Activated T-cell treated with anti-CD3 and anti-CD28 coated beads, Interleukin-2, amount 50 U/mL, for 72 hours (primary cell): ENCODE results near the gene WDFY2. TPM values are rescaled to one million over a fixed set of nuclear protein-coding genes. Genes with fewer than 3 reads are reported as not detected.

Experiments used
- ATAC-seq, 2 donors: fragments of 150-1000 bp; cut with Tn5 transposase; replicated peaks in 1 of 2; 2 replicates each; pipeline ENCODE4 v1.10.0; 2021; ENCODE audit warnings: moderate library complexity in 2 of 2, mild to moderate bottlenecking in 1 of 2
- DNase-seq, 2 donors: peaks; one replicate each; pipeline ENCODE4 v3.0.0; 2021 to 2022; ENCODE audit warnings: mixed read lengths in 1 of 2
- H3K27ac Mint-ChIP-seq: one replicate; pipeline ENCODE4 v1.8.0; 2022; ENCODE audit warnings: mild to moderate bottlenecking, moderate library complexity, mixed read lengths
- H3K27me3 Mint-ChIP-seq: one replicate; pipeline ENCODE4 v1.8.0; 2022; ENCODE audit warnings: low read depth, mixed read lengths
- H3K36me3 Mint-ChIP-seq, 2 donors: one replicate each; pipeline ENCODE4 v1.8.0; 2022; ENCODE audit warnings: mixed read lengths in 2 of 2, mild to moderate bottlenecking in 1 of 2; ENCODE audit not compliant: insufficient read depth in 2 of 2
- H3K4me1 Mint-ChIP-seq: one replicate; pipeline ENCODE4 v1.8.0; 2022; ENCODE audit warnings: low read depth, mixed read lengths
- H3K4me3 Mint-ChIP-seq, 2 donors: one replicate each; pipeline ENCODE4 v1.8.0; 2022; ENCODE audit warnings: mild to moderate bottlenecking in 2 of 2, mixed read lengths in 2 of 2, moderate library complexity in 2 of 2
- H3K9me3 Mint-ChIP-seq, 2 donors: one replicate each; pipeline ENCODE4 v1.8.0; 2022; ENCODE audit warnings: mixed read lengths in 2 of 2
- total RNA-seq, 2 donors: library from RNA; stranded (reverse); gene quantifications; one replicate each; pipeline ENCODE4 v1.2.3, GENCODE V29; 2022

The WDFY2 gene
- total RNA-seq, 2 donors from 2014 or later, result 12.6 to 13.5 TPM

- DNase-seq (no peak), ATAC-seq (no peak)
- H3K36me3 Mint-ChIP-seq, result peaks cover 0 to 3% of the 10 kb centered on the region in 2 donors
- no peak overlapping the region for H3K27ac Mint-ChIP-seq
- H3K4me1 Mint-ChIP-seq, result no peaks in the 10 kb centered on the region
- H3K9me3 Mint-ChIP-seq, result no peaks in the 10 kb centered on the region
- no peaks in the 10 kb centered on the region for H3K27me3 Mint-ChIP-seq
- no peak overlapping the region for H3K4me3 Mint-ChIP-seq
Measured at GRCh38 chr13:51704399-51705313, 120.4 kb downstream of the WDFY2 start.

GRCh38 chr13:51707461-51707860 lies 123.2 kb downstream of the WDFY2 start:
- Mint-ChIP-seq H3K9me3 (peaks cover 2 to 4% of the 10 kb centered on the region in 2 donors), H3K4me3 (no peak overlapping the region), H3K36me3 (peaks cover 0 to 7% of the 10 kb centered on the region in 2 donors), H3K27me3 (no peaks in the 10 kb centered on the region), H3K27ac (no peak overlapping the region), H3K4me1 (no peaks in the 10 kb centered on the region)
- no peak for ATAC-seq
- DNase-seq, result no peak

- H3K9me3 Mint-ChIP-seq, result peaks cover 2 to 4% of the 10 kb centered on the region in 2 donors
- peak overlapping the region; percentile 10 for H3K27ac Mint-ChIP-seq
- H3K36me3 Mint-ChIP-seq, result peaks cover 0 to 5% of the 10 kb centered on the region in 2 donors
- no peak for ATAC-seq
- DNase-seq, result no peak
- no peaks in the 10 kb centered on the region for H3K4me1 Mint-ChIP-seq
- no peaks in the 10 kb centered on the region for H3K27me3 Mint-ChIP-seq
- H3K4me3 Mint-ChIP-seq, result no peak overlapping the region
Measured at GRCh38 chr13:51713807-51714206, 129.5 kb downstream of the WDFY2 start.

- no peaks in the 10 kb centered on the region for H3K4me1 Mint-ChIP-seq
- no peak for DNase-seq
- peaks cover 0 to 5% of the 10 kb centered on the region in 2 donors for H3K36me3 Mint-ChIP-seq
- no peak overlapping the region for H3K27ac Mint-ChIP-seq
- H3K9me3 Mint-ChIP-seq, result peaks cover 2 to 4% of the 10 kb centered on the region in 2 donors
- H3K27me3 Mint-ChIP-seq, result no peaks in the 10 kb centered on the region
- no peak overlapping the region for H3K4me3 Mint-ChIP-seq
- peak; percentile 72 to 80 for ATAC-seq
Measured at GRCh38 chr13:51714663-51715168, 130.5 kb downstream of the WDFY2 start.

GRCh38 chr13:51715613-51716012 lies 131.4 kb downstream of the WDFY2 start:
- H3K27me3 Mint-ChIP-seq, result no peaks in the 10 kb centered on the region
- H3K36me3 Mint-ChIP-seq, result peaks cover 0 to 5% of the 10 kb centered on the region in 2 donors
- ATAC-seq, result peak; percentile 61 to 74
- H3K4me1 Mint-ChIP-seq, result no peaks in the 10 kb centered on the region
- peak in 1 of 2 donors; percentile 7 for DNase-seq
- H3K4me3 Mint-ChIP-seq, result no peak overlapping the region
- H3K27ac Mint-ChIP-seq, result no peak overlapping the region
- H3K9me3 Mint-ChIP-seq, result peaks cover 2 to 4% of the 10 kb centered on the region in 2 donors

- H3K36me3 Mint-ChIP-seq, result no peaks in the 10 kb centered on the region
- H3K9me3 Mint-ChIP-seq, result no peaks in the 10 kb centered on the region
- H3K4me3 Mint-ChIP-seq, result no peak overlapping the region
- no peak overlapping the region for H3K27ac Mint-ChIP-seq
- ATAC-seq (peak in 1 of 2 donors; percentile 23), DNase-seq (no peak)
- no peaks in the 10 kb centered on the region for H3K4me1 Mint-ChIP-seq
- H3K27me3 Mint-ChIP-seq, result no peaks in the 10 kb centered on the region
Measured at GRCh38 chr13:51717786-51718398, 133.6 kb downstream of the WDFY2 start.

- no peak overlapping the region for H3K27ac Mint-ChIP-seq
- no peaks in the 10 kb centered on the region for H3K36me3 Mint-ChIP-seq
- H3K9me3 Mint-ChIP-seq, result no peaks in the 10 kb centered on the region
- DNase-seq, result no peak
- ATAC-seq, result no peak
- no peaks in the 10 kb centered on the region for H3K4me1 Mint-ChIP-seq
- no peak overlapping the region for H3K4me3 Mint-ChIP-seq
- no peaks in the 10 kb centered on the region for H3K27me3 Mint-ChIP-seq
Measured at GRCh38 chr13:51719394-51719793, 135.1 kb downstream of the WDFY2 start.

GRCh38 chr13:51721496-51721895 lies 137.2 kb downstream of the WDFY2 start:
- no peak overlapping the region for H3K4me3 Mint-ChIP-seq
- H3K27ac Mint-ChIP-seq, result no peak overlapping the region

GRCh38 chr13:51723529-51723928 lies 139.3 kb downstream of the WDFY2 start:
- H3K36me3 Mint-ChIP-seq, result peaks cover 1 to 4% of the 10 kb centered on the region in 2 donors
- H3K4me1 Mint-ChIP-seq, result no peaks in the 10 kb centered on the region
- no peak overlapping the region for H3K4me3 Mint-ChIP-seq
- no peak for DNase-seq
- ATAC-seq, result no peak
- H3K27me3 Mint-ChIP-seq, result no peaks in the 10 kb centered on the region
- no peak overlapping the region for H3K27ac Mint-ChIP-seq
- H3K9me3 Mint-ChIP-seq, result no peaks in the 10 kb centered on the region

More at GRCh38 chr13:51721496-51721895, 137.2 kb downstream of the WDFY2 start:
- Mint-ChIP-seq H3K27me3 (no peaks in the 10 kb centered on the region), H3K36me3 (peaks cover 0 to 1% of the 10 kb centered on the region in 2 donors), H3K9me3 (no peaks in the 10 kb centered on the region), H3K4me1 (no peaks in the 10 kb centered on the region)
- no peak for DNase-seq
- ATAC-seq, result no peak

GRCh38 chr13:51724721-51725120 lies 140.5 kb downstream of the WDFY2 start:
- ATAC-seq (no peak), DNase-seq (no peak)
- Mint-ChIP-seq H3K9me3 (no peaks in the 10 kb centered on the region), H3K4me1 (no peaks in the 10 kb centered on the region), H3K36me3 (peaks cover 1 to 4% of the 10 kb centered on the region in 2 donors), H3K4me3 (no peak overlapping the region), H3K27me3 (no peaks in the 10 kb centered on the region), H3K27ac (no peak overlapping the region)

- Mint-ChIP-seq H3K27me3 (no peaks in the 10 kb centered on the region), H3K9me3 (no peaks in the 10 kb centered on the region), H3K4me1 (no peaks in the 10 kb centered on the region), H3K4me3 (no peak overlapping the region), H3K27ac (no peak overlapping the region), H3K36me3 (peaks cover 1 to 4% of the 10 kb centered on the region in 2 donors)
- ATAC-seq, result no peak
- no peak for DNase-seq
Measured at GRCh38 chr13:51726446-51727193, 142.4 kb downstream of the WDFY2 start.

GRCh38 chr13:51727634-51728274 lies 143.5 kb downstream of the WDFY2 start:
- Mint-ChIP-seq H3K36me3 (peaks cover 1 to 4% of the 10 kb centered on the region in 2 donors), H3K4me1 (no peaks in the 10 kb centered on the region)

More at GRCh38 chr13:51727634-51728274, 143.5 kb downstream of the WDFY2 start:
- DNase-seq (no peak), ATAC-seq (no peak)
- no peak overlapping the region for H3K4me3 Mint-ChIP-seq
- no peaks in the 10 kb centered on the region for H3K27me3 Mint-ChIP-seq
- no peak overlapping the region for H3K27ac Mint-ChIP-seq
- no peaks in the 10 kb centered on the region for H3K9me3 Mint-ChIP-seq
